IMR-90 (cell line): ENCODE data around the gene FAM168A. TPM values are rescaled to one million over a fixed set of nuclear protein-coding genes. Genes with fewer than 3 reads are reported as not detected.

Experiments
- ATAC-seq: fragments of 200-7000 bp; cut with Tn5 transposase; 2 replicates; pipeline ENCODE4 v1.9.1; 2020; ENCODE audit warnings: low read depth, mild to moderate bottlenecking, moderate library complexity
- BruUV-seq: library from RNA; stranded (reverse); fragments of 400-500 nt; replicated peaks from 2 replicates; lab custom pipeline; 2021; lab: Mats Ljungman, UMichigan
- CTCF ChIA-PET: fragments of 300-600 bp; formaldehyde crosslinking; extraction: SDS; loops from one replicate; lab custom pipeline; 2021; ENCODE audit warnings: antibody characterized with exemption; lab: Yijun Ruan, JAX
- POLR2A ChIA-PET: fragments of 300-600 bp; sonication (Branson Sonifier 250); formaldehyde crosslinking; loops from one replicate; lab custom pipeline; 2022; ENCODE audit warnings: antibody characterized with exemption; ENCODE audit not compliant: unreplicated experiment; lab: Charles Lee
- DNase-seq: peaks from one replicate; pipeline ENCODE4 v3.0.0; 2013
- H2AFZ ChIP-seq: replicated peaks from 2 replicates; pipeline ENCODE3; 2013; ENCODE audit warnings: low read length, mild to moderate bottlenecking; ENCODE audit not compliant: poor library complexity
- H2AK5ac ChIP-seq: 2 replicates; pipeline ENCODE4 v1.6.1; 2013; ENCODE audit warnings: low read depth, low read length, inconsistent platforms
- H2AK9ac ChIP-seq: replicated peaks from 2 replicates; pipeline ENCODE3; 2013; ENCODE audit warnings: mild to moderate bottlenecking, low read depth, low read length, moderate library complexity; ENCODE audit not compliant: poor library complexity
- H2BK120ac ChIP-seq: 2 replicates; pipeline ENCODE4 v1.6.1; 2013; ENCODE audit warnings: low read depth, low read length, inconsistent platforms
- H2BK15ac ChIP-seq: 3 replicates; pipeline ENCODE4 v1.6.1; 2013; ENCODE audit warnings: low read depth, low read length, inconsistent platforms
- H2BK20ac ChIP-seq: 2 replicates; pipeline ENCODE4 v1.6.1; 2013; ENCODE audit warnings: low read depth, mild to moderate bottlenecking, inconsistent platforms, low read length, moderate library complexity
- H2BK5ac ChIP-seq: 2 replicates; pipeline ENCODE4 v1.6.1; 2013; ENCODE audit warnings: mild to moderate bottlenecking, low read depth, low read length, inconsistent platforms; ENCODE audit not compliant: poor library complexity, severe bottlenecking
- H3K14ac ChIP-seq: replicated peaks from 2 replicates; pipeline ENCODE4 v1.6.1; 2013; ENCODE audit warnings: low read depth, low read length, inconsistent platforms
- H3K18ac ChIP-seq: 2 replicates; pipeline ENCODE4 v1.6.1; 2013; ENCODE audit warnings: low read depth, low read length, control low read depth
- H3K23ac ChIP-seq: 2 replicates; pipeline ENCODE4 v1.6.1; 2013; ENCODE audit warnings: low read depth, low read length, inconsistent platforms
- H3K27ac ChIP-seq: 2 replicates; pipeline ENCODE4 v1.5.1; 2013; ENCODE audit warnings: mild to moderate bottlenecking, control low read depth, low read length; ENCODE audit not compliant: insufficient read depth
- H3K27me3 ChIP-seq: 2 replicates; pipeline ENCODE4 v1.6.1; 2013; ENCODE audit warnings: low read length; ENCODE audit not compliant: control insufficient read depth, insufficient read depth
- H3K36me3 ChIP-seq: 2 replicates; pipeline ENCODE4 v1.6.1; 2013; ENCODE audit warnings: low read length, mixed read lengths; ENCODE audit not compliant: control insufficient read depth, insufficient read depth
- H3K4ac ChIP-seq: 2 replicates; pipeline ENCODE4 v1.6.1; 2013; ENCODE audit warnings: low read depth, low read length, inconsistent platforms
- H3K4me1 ChIP-seq: 2 replicates; pipeline ENCODE4 v1.6.1; 2013; ENCODE audit warnings: low read length, mixed read lengths; ENCODE audit not compliant: control insufficient read depth, insufficient read depth
- H3K4me2 ChIP-seq: 2 replicates; pipeline ENCODE4 v1.6.1; 2013; ENCODE audit warnings: low read depth, mild to moderate bottlenecking, control low read depth, low read length, moderate library complexity
- H3K4me3 ChIP-seq: 2 replicates; pipeline ENCODE4 v1.5.1; 2013; ENCODE audit warnings: low read depth, mild to moderate bottlenecking, control low read depth, low read length, moderate library complexity; ENCODE audit not compliant: insufficient read depth
- H3K56ac ChIP-seq: 2 replicates; pipeline ENCODE4 v1.6.1; 2013; ENCODE audit warnings: low read length, inconsistent platforms; ENCODE audit not compliant: insufficient read depth; ENCODE audit errors: extremely low read depth
- H3K79me1 ChIP-seq, 2 experiments: 2 replicates each; pipeline ENCODE4 v1.6.1; 2013; ENCODE audit warnings: low read length in 2 of 2, inconsistent platforms in 1 of 2, low read depth in 1 of 2
- H3K9ac ChIP-seq: 2 replicates; pipeline ENCODE4 v1.6.1; 2013; ENCODE audit warnings: low read depth, low read length, control low read depth
- H3K9me1 ChIP-seq: 2 replicates; pipeline ENCODE4 v1.6.1; 2013; ENCODE audit warnings: low read length, inconsistent platforms; ENCODE audit not compliant: insufficient read depth
- H3K9me3 ChIP-seq: 2 replicates; pipeline ENCODE4 v1.6.1; 2013; ENCODE audit warnings: low read length; ENCODE audit not compliant: control insufficient read depth, insufficient read depth
- H4K20me1 ChIP-seq: 2 replicates; pipeline ENCODE4 v1.6.1; 2013; ENCODE audit warnings: low read length, inconsistent platforms; ENCODE audit not compliant: insufficient read depth
- H4K5ac ChIP-seq: 2 replicates; pipeline ENCODE4 v1.6.1; 2013; ENCODE audit warnings: mild to moderate bottlenecking, low read depth, low read length, control low read depth
- H4K8ac ChIP-seq, 2 experiments: 2 replicates each; pipeline ENCODE4 v1.6.1; 2013; ENCODE audit warnings: low read depth in 2 of 2, low read length in 2 of 2, control low read depth in 1 of 2, inconsistent platforms in 1 of 2
- H4K91ac ChIP-seq: 2 replicates; pipeline ENCODE4 v1.6.1; 2013; ENCODE audit warnings: low read depth, low read length, inconsistent platforms; ENCODE audit not compliant: insufficient read depth
- BHLHE40 ChIP-seq: fragments of 150-350 bp; IDR thresholded peaks from 2 replicates; pipeline ENCODE4 v1.6.1; 2016; ENCODE audit warnings: mild to moderate bottlenecking, low read depth, low read length
- CHD1 ChIP-seq: IDR thresholded peaks from 2 replicates; pipeline ENCODE4 v1.6.1; 2012; ENCODE audit warnings: low read depth, low read length, improper control_type of control experiment
- CTCF ChIP-seq: conservative IDR thresholded peaks from 2 replicates; pipeline ENCODE4 v1.5.1; 2012; ENCODE audit warnings: mild to moderate bottlenecking, low read depth, low read length, improper control_type of control experiment
- ELK1 ChIP-seq: fragments of 150-350 bp; IDR thresholded peaks from 2 replicates; pipeline ENCODE4 v1.6.1; 2016; ENCODE audit warnings: low read depth, mild to moderate bottlenecking, low read length, moderate library complexity, borderline replicate concordance
- MAZ ChIP-seq: IDR thresholded peaks from 2 replicates; pipeline ENCODE4 v1.6.1; 2012; ENCODE audit warnings: low read depth, mild to moderate bottlenecking, low read length, improper control_type of control experiment, moderate library complexity, borderline replicate concordance
- MXI1 ChIP-seq: IDR thresholded peaks from 2 replicates; pipeline ENCODE4 v1.6.1; 2012; ENCODE audit warnings: low read depth, mild to moderate bottlenecking, low read length, moderate library complexity, borderline replicate concordance
- POLR2A ChIP-seq: IDR thresholded peaks from 2 replicates; pipeline ENCODE4 v1.6.1; 2012; ENCODE audit warnings: mild to moderate bottlenecking, low read depth, low read length
- RAD21 ChIP-seq: IDR thresholded peaks from 2 replicates; pipeline ENCODE4 v1.6.1; 2012; ENCODE audit warnings: low read length, improper control_type of control experiment
- RCOR1 ChIP-seq: IDR thresholded peaks from 2 replicates; pipeline ENCODE4 v1.6.1; 2012; ENCODE audit warnings: mild to moderate bottlenecking, low read length, improper control_type of control experiment; ENCODE audit not compliant: insufficient replicate concordance
- RFX5 ChIP-seq: IDR thresholded peaks from 2 replicates; pipeline ENCODE4 v1.8.0; 2012; ENCODE audit warnings: low read depth, mild to moderate bottlenecking, low read length, moderate library complexity
- SMC3 ChIP-seq: fragments of 150-350 bp; IDR thresholded peaks from 2 replicates; pipeline ENCODE4 v1.6.1; 2016; ENCODE audit warnings: low read depth, mild to moderate bottlenecking, antibody characterized with exemption, low read length, moderate library complexity
- USF2 ChIP-seq: fragments of 150-350 bp; IDR thresholded peaks from 2 replicates; pipeline ENCODE4 v1.6.1; 2017; ENCODE audit warnings: mild to moderate bottlenecking, antibody characterized with exemption, low read length, low read depth
- WGBS, 2 experiments: methylation state at CpG; one replicate each; pipeline versions ENCODE4 v1.1.5 to v1.1.7; 2013; ENCODE audit warnings: missing lambda C conversion rate in 2 of 2; ENCODE audit not compliant: insufficient read length in 1 of 2; ENCODE audit errors: extremely low coverage in 2 of 2; 5-methylcytosine and 5-hydroxymethylcytosine counted together
- dilution Hi-C: fragments of 300-500 bp; cut with HindIII; formaldehyde crosslinking; loops from one replicate; pipeline ENCODE4 v1.14.3; 2018; ENCODE audit warnings: low sequenced_read_pairs; ENCODE audit not compliant: unreplicated experiment
- in situ Hi-C: fragments of 300-500 bp; cut with MboI; formaldehyde crosslinking; loops from 3 replicates; pipeline ENCODE4 v1.14.3; 2019; ENCODE audit warnings: low sequenced_read_pairs, inconsistent platforms, mixed read lengths
- intact Hi-C: fragments of 100-400 bp; cut with micrococcal nuclease; formaldehyde crosslinking; loops from 2 replicates; pipeline ENCODE4 v1.10.0; 2022
- polyA plus RNA-seq, 3 experiments: library from polyadenylated mRNA; depleted of rRNA; stranded (reverse); fragments of >200 nt; gene quantifications; 2 replicates each; pipeline ENCODE4 v1.2.3, GENCODE V29; 2012; ENCODE audit warnings: low replicate concordance in 1 of 3
- total RNA-seq: library from RNA; depleted of rRNA; stranded (reverse); fragments of >200 nt; gene quantifications from 2 replicates; pipeline ENCODE4 v1.2.3, GENCODE V29; 2012

The FAM168A gene
- total and polyA plus RNA-seq, 2 of the 4 experiments (the other 2 are of a cell fraction), result 13.1 to 22.8 TPM

GRCh38 chr11:73510877-73511276 lies 87.0 kb downstream of the FAM168A start:
- Histone ChIP-seq H3K27ac (no peak overlapping the region), H4K8ac (no peak overlapping the region), H2AK5ac (no peak overlapping the region), H3K27me3 (no peaks in the 10 kb centered on the region), H2BK120ac (no peak overlapping the region), H3K9me3 (no peaks in the 10 kb centered on the region), H3K9me1 (peaks cover 5% of the 10 kb centered on the region), H3K4me2 (no peak overlapping the region), H2AFZ (no peak overlapping the region), H3K56ac (no peak overlapping the region), H3K14ac (no peak overlapping the region), H3K9ac (no peak overlapping the region), H3K4me3 (no peak overlapping the region), H3K36me3 (no peaks in the 10 kb centered on the region), H3K18ac (no peak overlapping the region), H3K23ac (no peak overlapping the region), H2BK15ac (no peak overlapping the region), H2BK5ac (no peak overlapping the region), H4K20me1 (peaks cover 4% of the 10 kb centered on the region; the same call in 1 of the 2 replicates), H2BK20ac (no peak overlapping the region), H3K4ac (no peak overlapping the region), H3K4me1 (peaks cover 3% of the 10 kb centered on the region; the same call in 1 of the 2 replicates), H2AK9ac (no peak overlapping the region), H4K5ac (no peak overlapping the region), H4K91ac (no peak overlapping the region), H3K79me1 (peaks cover 18 to 35% of the 10 kb centered on the region in 2 experiments)
- WGBS, 2 experiments, result 67% methylated on average over 1 of the region's 4 CpGs; no CpG with 5 or more reads in 1 of the 2 experiments
- dilution Hi-C loops, result no loop called here
- TF ChIP-seq MXI1 (no peak), USF2 (no peak), BHLHE40 (no peak), POLR2A (no peak), RCOR1 (no peak), RAD21 (no peak), CHD1 (no peak), MAZ (no peak), SMC3 (no peak), ELK1 (no peak), RFX5 (no peak), CTCF (no peak)
- intact Hi-C loops, result no loop called here
- ChIA-PET POLR2A (no interaction called here), CTCF (interaction anchor here (0.7 to 1.1 kb wide), 2 partner anchors 11 to 30 kb away, joined by 3 read pairs; no protein-coding TSS in a partner anchor)
- ATAC-seq (no peak), DNase-seq (no peak)
- no TSS peak for BruUV-seq
- in situ Hi-C loops, result no loop called here
